ENCODE results near the gene NPC2. TPM values are rescaled to one million over a fixed set of nuclear protein-coding genes. Genes with fewer than 3 reads are reported as not detected.

NPC2 gene
- total RNA-seq, 1 experiment from 2014 or later = 141 TPM

GRCh38 chr14:74508844-74509428 lies 15.8 kb upstream of the NPC2 start:
- intact Hi-C loops (cut with micrococcal nuclease; ENCODE audit: unreplicated experiment) = no loop called here
- no peaks in the 10 kb centered on the region for H3K27me3 ChIP-seq (ENCODE audit: control insufficient read depth, insufficient read depth, low read length)
- no peaks in the 10 kb centered on the region for H3K4me1 ChIP-seq (ENCODE audit: control insufficient read depth, insufficient read depth, low read length)
- no peaks in the 10 kb centered on the region for H3K9me3 ChIP-seq (ENCODE audit: control insufficient read depth, insufficient read depth, low read depth, low read length)
- no peak overlapping the region for H3K27ac ChIP-seq (ENCODE audit: low read length)
- POLR2A ChIA-PET = no interaction called here
- in situ Hi-C loops (cut with HindIII; ENCODE audit: low pct_unique_long_range_greater_than_20kb, low sequenced_read_pairs) = no loop called here
- TF ChIP-seq CTCF (IDR thresholded peaks at IDR 0.05) = no peak
- TF ChIP-seq SIN3A (IDR thresholded peaks at IDR 0.05; ENCODE audit: borderline replicate concordance, insufficient read depth, low read depth, low read length) = no peak
- TF ChIP-seq REST (IDR thresholded peaks at IDR 0.05; ENCODE audit: insufficient read depth in 1 of 2, low read depth in 2 of 2, low read length in 1 of 2) = no peak
- no peak for TF ChIP-seq TCF7L2 (IDR thresholded peaks at IDR 0.05; ENCODE audit: low read depth, low read length)
- no peak for TF ChIP-seq POLR2AphosphoS5 (IDR thresholded peaks at IDR 0.05; ENCODE audit: low read depth, low read length)
- H3K36me3 ChIP-seq (ENCODE audit: control insufficient read depth, insufficient read depth, low read length) = no peaks in the 10 kb centered on the region
- DNase-seq (ENCODE audit: low read depth, low spot score) = no peak
- no peak overlapping the region for H3K4me3 ChIP-seq (ENCODE audit: low read depth in 2 of 2, low read length in 2 of 2)
- no TSS peak for BruUV-seq (replicated peaks)
- CTCF ChIA-PET = no interaction called here
- ATAC-seq = no peak

- no peaks in the 10 kb centered on the region for H3K27me3 ChIP-seq (ENCODE audit: control insufficient read depth, insufficient read depth, low read length)
- H3K36me3 ChIP-seq (ENCODE audit: control insufficient read depth, insufficient read depth, low read length) = no peaks in the 10 kb centered on the region
- H3K4me3 ChIP-seq (ENCODE audit: low read depth in 2 of 2, low read length in 2 of 2) = no peak overlapping the region
- H3K9me3 ChIP-seq (ENCODE audit: control insufficient read depth, insufficient read depth, low read depth, low read length) = no peaks in the 10 kb centered on the region
- H3K27ac ChIP-seq (ENCODE audit: low read length) = no peak overlapping the region
- no TSS peak for BruUV-seq (replicated peaks)
- ATAC-seq (peak; percentile 48; the same call in 1 of the 2 replicates), DNase-seq (ENCODE audit: low read depth, low spot score) (no peak)
- TF ChIP-seq POLR2AphosphoS5 (IDR thresholded peaks at IDR 0.05; ENCODE audit: low read depth, low read length) = no peak
- no peak for TF ChIP-seq SIN3A (IDR thresholded peaks at IDR 0.05; ENCODE audit: borderline replicate concordance, insufficient read depth, low read depth, low read length)
- TF ChIP-seq REST (IDR thresholded peaks at IDR 0.05; ENCODE audit: insufficient read depth in 1 of 2, low read depth in 2 of 2, low read length in 1 of 2) = no peak
- no peak for TF ChIP-seq CTCF (IDR thresholded peaks at IDR 0.05)
- TF ChIP-seq TCF7L2 (IDR thresholded peaks at IDR 0.05; ENCODE audit: low read depth, low read length) = no peak
- CTCF ChIA-PET = no interaction called here
- POLR2A ChIA-PET = interaction anchor here (0.6 kb wide), 1 partner anchor 29 kb away, joined by 3 read pairs; no protein-coding TSS in a partner anchor
- intact Hi-C loops (cut with micrococcal nuclease; ENCODE audit: unreplicated experiment) (no loop called here), in situ Hi-C loops (cut with HindIII; ENCODE audit: low pct_unique_long_range_greater_than_20kb, low sequenced_read_pairs) (no loop called here)
- H3K4me1 ChIP-seq (ENCODE audit: control insufficient read depth, insufficient read depth, low read length) = no peaks in the 10 kb centered on the region
Observed at GRCh38 chr14:74508292-74508731, 15.2 kb upstream of the NPC2 start.
